Loucy (cell line): ENCODE measurements around the gene IRS1.
A peak's percentile ranks its signal among the peaks of the same experiment; 100 is the strongest.
"Not testable (repeated sequence)": the region's sequence is repeated elsewhere in the genome, so short reads cannot be mapped to it uniquely, and the experiment has no call there.

ENCODE experiments used
- H2AFZ ChIP-seq: fragments of 200-600 bp; sonication (generic); 2 replicates; pipeline ENCODE4 v1.6.0; 2016; ENCODE audit warnings: antibody characterized with exemption, mild to moderate bottlenecking, low read length, moderate library complexity
- H3F3A ChIP-seq: fragments of 200-600 bp; 2 replicates; pipeline ENCODE4 v1.6.0; 2016; ENCODE audit warnings: antibody characterized with exemption, low read depth, mild to moderate bottlenecking
- H3K27me3 ChIP-seq: fragments of 200-600 bp; sonication (generic); 2 replicates; pipeline ENCODE4 v1.6.1; 2014; ENCODE audit warnings: low read length, mild to moderate bottlenecking; ENCODE audit not compliant: insufficient read depth, poor library complexity, severe bottlenecking
- H3K36me3 ChIP-seq: fragments of 200-600 bp; sonication (generic); 2 replicates; pipeline ENCODE4 v1.6.1; 2016; ENCODE audit warnings: low read length; ENCODE audit not compliant: insufficient read depth
- H3K4me1 ChIP-seq: fragments of 200-600 bp; sonication (generic); 2 replicates; pipeline ENCODE4 v1.5.1; 2014; ENCODE audit warnings: low read length, mild to moderate bottlenecking; ENCODE audit not compliant: insufficient read depth, poor library complexity, severe bottlenecking
- H3K4me2 ChIP-seq: fragments of 200-600 bp; sonication (generic); 2 replicates; pipeline ENCODE4 v1.6.0; 2014; ENCODE audit warnings: antibody characterized with exemption, low read length, low read depth, mild to moderate bottlenecking; ENCODE audit not compliant: poor library complexity, severe bottlenecking
- H3K4me3 ChIP-seq: fragments of 200-600 bp; sonication (generic); 2 replicates; pipeline ENCODE4 v1.5.1; 2014; ENCODE audit warnings: low read length, mild to moderate bottlenecking, mixed read lengths; ENCODE audit not compliant: poor library complexity, severe bottlenecking
- H3K79me2 ChIP-seq: fragments of 200-600 bp; sonication (generic); 2 replicates; pipeline ENCODE4 v1.6.1; 2014; ENCODE audit warnings: low read length; ENCODE audit not compliant: insufficient read depth
- H3K9ac ChIP-seq: fragments of 200-600 bp; sonication (generic); 2 replicates; pipeline ENCODE4 v1.6.0; 2014; ENCODE audit warnings: mild to moderate bottlenecking, low read depth, low read length, moderate library complexity; ENCODE audit not compliant: poor library complexity, severe bottlenecking
- H3K9me2 ChIP-seq: fragments of 200-600 bp; sonication (generic); replicated peaks from 2 replicates; pipeline ENCODE4 v1.6.1; 2016; ENCODE audit warnings: low read depth, low read length, mixed read lengths
- H3K9me3 ChIP-seq: fragments of 200-600 bp; sonication (generic); 2 replicates; pipeline ENCODE4 v1.6.1; 2014; ENCODE audit warnings: mild to moderate bottlenecking, antibody characterized with exemption, low read length, low read depth; ENCODE audit not compliant: insufficient read depth
- H4K20me1 ChIP-seq: fragments of 200-600 bp; sonication (generic); 2 replicates; pipeline ENCODE4 v1.6.0; 2014; ENCODE audit warnings: antibody characterized with exemption, low read length, mild to moderate bottlenecking; ENCODE audit not compliant: insufficient read depth, poor library complexity, severe bottlenecking
- EZH2phosphoT487 ChIP-seq: fragments of 200-600 bp; IDR thresholded peaks from 2 replicates; pipeline ENCODE4 v1.6.1; 2018; ENCODE audit warnings: antibody characterized with exemption, mild to moderate bottlenecking, moderate library complexity, borderline replicate concordance
- TF ChIP-seq, protein P1 (sequence below): fragments of 200-600 bp; sonication (generic); conservative IDR thresholded peaks from 2 replicates; pipeline ENCODE4 v1.5.1; 2014; ENCODE audit warnings: mild to moderate bottlenecking, antibody characterized with exemption, low read length

IRS1 gene

DNA sequence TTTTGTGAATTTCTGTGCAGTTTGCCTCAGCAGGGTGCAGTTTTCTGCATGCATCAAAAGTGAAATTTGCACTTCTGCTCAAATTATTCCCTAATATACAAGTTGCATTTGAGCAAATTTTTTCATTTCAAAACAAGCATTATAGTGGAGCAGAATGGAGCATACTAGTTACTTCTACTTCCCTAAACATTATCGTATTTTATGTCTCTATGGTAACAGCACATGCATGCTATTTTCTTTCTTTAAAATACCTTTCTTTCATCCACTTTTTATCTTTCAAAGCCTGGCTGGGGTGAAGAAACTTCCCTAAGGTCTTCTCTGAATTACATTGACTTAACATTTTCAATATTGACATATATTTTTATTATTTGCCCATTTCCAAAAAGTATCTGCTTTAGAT lies 47.5 kb upstream of the IRS1 start:
- Histone ChIP-seq H3K4me2 (no peak overlapping the region), H3K27me3 (no peaks in the 10 kb centered on the region), H3K36me3 (no peaks in the 10 kb centered on the region), H4K20me1 (no peaks in the 10 kb centered on the region), H3K4me3 (no peak overlapping the region), H3K9me2 (no peaks in the 10 kb centered on the region), H3K9me3 (peaks cover 7% of the 10 kb centered on the region; the same call in 1 of the 2 replicates), H3K4me1 (peaks cover 11% of the 10 kb centered on the region), H3F3A (no peaks in the 10 kb centered on the region), H2AFZ (no peak overlapping the region), H3K9ac (no peak overlapping the region), H3K79me2 (no peaks in the 10 kb centered on the region; the same call in 1 of the 2 replicates)
- TF ChIP-seq EZH2phosphoT487, result no peak
- TF ChIP-seq, protein P1, sequence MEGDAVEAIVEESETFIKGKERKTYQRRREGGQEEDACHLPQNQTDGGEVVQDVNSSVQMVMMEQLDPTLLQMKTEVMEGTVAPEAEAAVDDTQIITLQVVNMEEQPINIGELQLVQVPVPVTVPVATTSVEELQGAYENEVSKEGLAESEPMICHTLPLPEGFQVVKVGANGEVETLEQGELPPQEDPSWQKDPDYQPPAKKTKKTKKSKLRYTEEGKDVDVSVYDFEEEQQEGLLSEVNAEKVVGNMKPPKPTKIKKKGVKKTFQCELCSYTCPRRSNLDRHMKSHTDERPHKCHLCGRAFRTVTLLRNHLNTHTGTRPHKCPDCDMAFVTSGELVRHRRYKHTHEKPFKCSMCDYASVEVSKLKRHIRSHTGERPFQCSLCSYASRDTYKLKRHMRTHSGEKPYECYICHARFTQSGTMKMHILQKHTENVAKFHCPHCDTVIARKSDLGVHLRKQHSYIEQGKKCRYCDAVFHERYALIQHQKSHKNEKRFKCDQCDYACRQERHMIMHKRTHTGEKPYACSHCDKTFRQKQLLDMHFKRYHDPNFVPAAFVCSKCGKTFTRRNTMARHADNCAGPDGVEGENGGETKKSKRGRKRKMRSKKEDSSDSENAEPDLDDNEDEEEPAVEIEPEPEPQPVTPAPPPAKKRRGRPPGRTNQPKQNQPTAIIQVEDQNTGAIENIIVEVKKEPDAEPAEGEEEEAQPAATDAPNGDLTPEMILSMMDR, result no peak

DNA sequence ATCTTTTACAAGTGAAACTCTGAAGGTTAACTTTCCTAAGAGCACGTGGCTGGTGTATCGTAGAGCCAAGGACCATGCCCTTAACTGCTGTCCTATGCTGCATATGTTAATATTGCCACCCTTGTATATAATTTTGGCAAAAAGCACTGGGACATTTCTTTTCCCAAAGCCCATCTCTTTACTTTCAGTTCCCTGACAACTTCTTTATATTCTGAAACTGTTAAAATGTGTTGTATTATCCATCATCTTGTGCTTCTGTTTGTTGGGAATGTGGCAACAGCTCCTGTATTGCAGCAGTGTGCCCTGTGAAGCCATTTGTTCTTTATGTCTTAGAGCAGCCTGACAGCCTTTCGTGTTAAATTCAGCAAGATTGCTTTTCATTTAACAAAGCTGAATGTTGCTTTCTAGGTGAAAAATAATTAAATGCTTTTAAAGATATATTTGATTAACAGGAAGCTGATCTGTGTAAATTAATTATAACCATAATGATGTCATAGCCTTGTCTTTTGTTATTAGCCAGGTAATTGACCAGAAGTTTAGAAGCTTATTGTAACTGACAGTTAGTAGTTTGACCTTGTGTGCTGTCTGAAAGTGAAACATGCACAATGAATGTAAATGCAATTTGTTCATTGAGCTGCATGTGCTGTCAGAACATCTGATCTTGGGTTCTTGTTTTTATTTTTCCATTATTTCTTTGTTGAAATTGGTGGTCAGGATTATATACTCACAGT lies 45.9 kb upstream of the IRS1 start:
- peaks cover 9% of the 10 kb centered on the region; the same call in 1 of the 2 replicates for H3K9me3 ChIP-seq
- H3K4me2 ChIP-seq, result peak overlapping the region; percentile 6
- H3F3A ChIP-seq, result no peaks in the 10 kb centered on the region
- H3K4me3 ChIP-seq, result no peak overlapping the region
- no peak overlapping the region for H2AFZ ChIP-seq
- no peak for TF ChIP-seq EZH2phosphoT487
- TF ChIP-seq, protein P1, result no peak
- H3K9ac ChIP-seq, result no peak overlapping the region
- no peaks in the 10 kb centered on the region for H3K36me3 ChIP-seq
- no peaks in the 10 kb centered on the region for H3K9me2 ChIP-seq
- H4K20me1 ChIP-seq, result no peaks in the 10 kb centered on the region
- no peaks in the 10 kb centered on the region; the same call in 1 of the 2 replicates for H3K79me2 ChIP-seq
- H3K4me1 ChIP-seq, result peaks cover 12% of the 10 kb centered on the region
- H3K27me3 ChIP-seq, result no peaks in the 10 kb centered on the region

DNA sequence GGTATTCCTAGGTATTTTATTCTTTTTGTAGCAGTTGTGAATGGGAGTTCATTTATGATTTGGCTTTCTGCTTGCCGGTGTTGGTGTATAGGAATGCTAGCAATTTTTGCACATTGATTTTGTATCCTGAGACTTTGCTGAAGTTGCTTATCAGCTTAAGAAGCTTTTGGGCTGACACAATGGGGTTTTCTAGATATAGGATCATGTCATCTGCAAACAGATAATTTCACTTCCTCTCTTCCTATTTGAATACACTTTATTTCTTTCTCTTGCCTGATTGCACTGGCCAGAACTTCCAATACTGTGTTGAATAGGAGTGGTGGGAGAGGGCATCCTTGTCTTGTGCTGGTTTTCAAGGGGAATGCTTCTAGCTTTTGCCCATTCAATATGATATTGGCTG lies 43.4 kb upstream of the IRS1 start:
- not testable (repeated sequence) for H2AFZ ChIP-seq, H3K27me3 ChIP-seq, H3K9me2 ChIP-seq, H3K4me2 ChIP-seq, H3F3A ChIP-seq, H3K9me3 ChIP-seq, H4K20me1 ChIP-seq, H3K9ac ChIP-seq, H3K36me3 ChIP-seq, H3K4me3 ChIP-seq
- Histone ChIP-seq H3K4me1 (peaks cover 37% of the 10 kb centered on the region), H3K79me2 (peaks cover 17% of the 10 kb centered on the region)

DNA sequence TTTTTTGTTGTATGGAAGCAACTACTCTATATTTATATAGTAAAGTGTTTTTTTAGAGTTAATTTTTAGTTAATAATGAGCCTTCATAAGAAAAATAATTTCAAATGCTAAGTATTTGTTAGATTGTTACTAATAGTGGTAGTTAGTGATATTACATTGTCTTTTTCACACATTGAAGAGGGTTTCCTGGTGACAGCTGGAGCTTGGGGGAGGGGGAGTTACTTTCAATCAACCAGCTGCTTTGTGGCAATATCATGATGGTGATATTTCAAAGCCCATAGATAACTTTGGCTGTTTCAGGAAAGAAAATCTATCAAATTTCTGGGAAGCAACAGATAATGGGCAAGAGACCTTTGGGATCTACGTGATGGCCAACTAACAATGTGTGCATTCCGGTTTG lies 40.3 kb upstream of the IRS1 start:
- Histone ChIP-seq H3K4me3 (peak overlapping the region; percentile 87), H2AFZ (no peak overlapping the region), H3K9me3 (peaks cover 9% of the 10 kb centered on the region; the same call in 1 of the 2 replicates), H3K36me3 (no peaks in the 10 kb centered on the region), H3K4me2 (peak overlapping the region; percentile 93), H3K79me2 (peaks cover 40% of the 10 kb centered on the region), H3F3A (peaks cover 10% of the 10 kb centered on the region; the same call in 1 of the 2 replicates), H3K4me1 (peaks cover 45% of the 10 kb centered on the region), H3K27me3 (no peaks in the 10 kb centered on the region), H3K9ac (peak overlapping the region; percentile 30), H4K20me1 (peaks cover 3% of the 10 kb centered on the region), H3K9me2 (no peaks in the 10 kb centered on the region)
- no peak for TF ChIP-seq EZH2phosphoT487
